NCI-H187 (cell line): ENCODE measurements around the gene PBOV1.
A peak's percentile ranks its signal among the peaks of the same experiment; 100 is the strongest.

Experiments used
- DNase-seq, 2 experiments: peaks; one replicate each; lab custom pipeline; 2025; lab: John Stamatoyannopoulos, UW

Gene PBOV1

GRCh38 chr6:138204792-138205384 lies 13.4 kb downstream of the PBOV1 start:
- DNase-seq: no peak

- DNase-seq: no peak
Measured at GRCh38 chr6:138204303-138204702, 14.0 kb downstream of the PBOV1 start.

GRCh38 chr6:138203315-138203714 lies 15.0 kb downstream of the PBOV1 start:
- no peak for DNase-seq

GRCh38 chr6:138201836-138202235 lies 16.5 kb downstream of the PBOV1 start:
- DNase-seq: no peak

- DNase-seq: no peak
Measured at GRCh38 chr6:138198430-138199091, 19.7 kb downstream of the PBOV1 start.

- no peak for DNase-seq
Measured at GRCh38 chr6:138197570-138197969, 20.7 kb downstream of the PBOV1 start.

GRCh38 chr6:138196122-138196738 lies 22.1 kb downstream of the PBOV1 start:
- no peak for DNase-seq

GRCh38 chr6:138194287-138194686 lies 24.0 kb downstream of the PBOV1 start:
- DNase-seq: no peak

- DNase-seq: peak; percentile 69 to 73
Measured at GRCh38 chr6:138188278-138188941, 29.9 kb downstream of the PBOV1 start.

GRCh38 chr6:138187156-138187555 lies 31.1 kb downstream of the PBOV1 start:
- no peak for DNase-seq

- DNase-seq: no peak
Measured at GRCh38 chr6:138184230-138184629, 34.1 kb downstream of the PBOV1 start.

GRCh38 chr6:138183790-138184134 lies 34.5 kb downstream of the PBOV1 start:
- no peak for DNase-seq

GRCh38 chr6:138182939-138183789 lies 35.1 kb downstream of the PBOV1 start:
- no peak for DNase-seq

GRCh38 chr6:138176652-138177232 lies 41.5 kb downstream of the PBOV1 start:
- DNase-seq: no peak

GRCh38 chr6:138175596-138175995 lies 42.7 kb downstream of the PBOV1 start:
- DNase-seq: no peak
